NT2/D1 (cell line): ENCODE measurements around the gene NME9.

Source experiments
- DNase-seq: peaks from one replicate; pipeline ENCODE4 v3.0.0-alpha.2; 2011; ENCODE audit warnings: low read depth, low spot score
- H3K27me3 ChIP-seq: 2 replicates; pipeline ENCODE4 v1.6.0; 2011; ENCODE audit warnings: mild to moderate bottlenecking; ENCODE audit not compliant: insufficient read length, insufficient read depth
- H3K36me3 ChIP-seq: 2 replicates; pipeline ENCODE4 v1.6.1; 2011; ENCODE audit warnings: mild to moderate bottlenecking, low read length, mixed read lengths; ENCODE audit not compliant: insufficient read depth, insufficient read length
- H3K4me1 ChIP-seq: 2 replicates; pipeline ENCODE4 v1.5.1; 2011; ENCODE audit not compliant: insufficient read depth, insufficient read length
- H3K4me3 ChIP-seq: 2 replicates; pipeline ENCODE4 v1.5.1; 2011; ENCODE audit warnings: low read depth; ENCODE audit not compliant: insufficient read length
- H3K9ac ChIP-seq: 2 replicates; pipeline ENCODE4 v1.6.0; 2011; ENCODE audit warnings: low read depth; ENCODE audit not compliant: insufficient read length
- H3K9me3 ChIP-seq: 2 replicates; pipeline ENCODE4 v1.5.1; 2011; ENCODE audit warnings: mild to moderate bottlenecking, low read length; ENCODE audit not compliant: insufficient read depth
- SUZ12 ChIP-seq: IDR thresholded peaks from 2 replicates; pipeline ENCODE4 v1.6.1; 2011; ENCODE audit not compliant: insufficient read length, insufficient read depth; ENCODE audit errors: extremely low read depth
- YY1 ChIP-seq: IDR thresholded peaks from 2 replicates; pipeline ENCODE4 v1.6.1; 2011; ENCODE audit not compliant: insufficient read length, insufficient read depth
- ZNF274 ChIP-seq: IDR thresholded peaks from 2 replicates; pipeline ENCODE4 v1.6.1; 2011; ENCODE audit warnings: mild to moderate bottlenecking, low read depth, low read length

The NME9 gene

DNA sequence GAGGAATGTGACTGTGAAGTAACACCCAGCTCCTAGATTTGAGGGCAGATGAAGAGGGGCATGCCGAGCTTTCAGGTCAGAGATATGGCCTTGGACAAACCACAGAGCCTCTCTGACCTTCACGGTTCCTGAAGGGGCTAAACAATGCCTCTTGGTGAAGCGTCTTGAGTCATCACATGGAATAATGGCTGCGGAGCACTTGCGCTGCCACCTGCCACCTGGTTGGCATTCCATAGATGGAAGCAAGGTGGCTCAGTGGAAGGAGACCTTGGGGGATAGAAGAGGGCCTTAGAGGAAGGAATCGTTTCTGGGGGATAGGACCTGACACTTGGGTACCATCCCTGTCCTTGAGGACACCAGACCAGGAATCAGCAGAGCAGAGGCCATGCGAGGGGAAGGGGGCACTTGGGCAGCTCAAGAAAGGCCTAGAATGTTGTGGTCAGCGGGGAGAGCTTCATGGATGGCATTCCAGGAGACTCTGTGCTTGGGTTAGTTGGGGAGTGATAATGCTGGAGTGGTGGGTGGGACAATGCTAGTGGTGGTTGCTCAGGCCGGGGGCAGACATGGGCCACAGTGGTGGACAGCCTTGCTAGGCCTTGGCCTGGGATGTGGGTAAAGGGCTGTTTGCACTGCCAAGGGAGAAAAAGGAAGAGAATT is 31.3 kb upstream of the NME9 start:
- Histone ChIP-seq H3K9ac (no peak overlapping the region), H3K36me3 (peaks cover 18% of the 10 kb centered on the region), H3K4me1 (peaks cover 5% of the 10 kb centered on the region), H3K9me3 (no peaks in the 10 kb centered on the region), H3K4me3 (no peak overlapping the region), H3K27me3 (no peaks in the 10 kb centered on the region)
- DNase-seq: no peak
- TF ChIP-seq YY1: no peak
- TF ChIP-seq SUZ12: no peak
- no peak for TF ChIP-seq ZNF274

- peaks cover 5% of the 10 kb centered on the region for H3K4me1 ChIP-seq
- no peaks in the 10 kb centered on the region for H3K9me3 ChIP-seq
- TF ChIP-seq ZNF274: no peak
- TF ChIP-seq SUZ12: no peak
- TF ChIP-seq YY1: no peak
- no peak for DNase-seq
- no peak overlapping the region for H3K9ac ChIP-seq
- no peaks in the 10 kb centered on the region for H3K27me3 ChIP-seq
- peaks cover 24% of the 10 kb centered on the region for H3K36me3 ChIP-seq
- no peak overlapping the region for H3K4me3 ChIP-seq
These were observed 30.5 kb upstream of the NME9 start for GRCh38 chr3:138359919-138360868.

GRCh38 chr3:138359148-138359918 is 29.7 kb upstream of the NME9 start:
- peaks cover 26% of the 10 kb centered on the region for H3K36me3 ChIP-seq
- TF ChIP-seq ZNF274 (no peak), SUZ12 (no peak), YY1 (no peak)
- DNase-seq: no peak
- no peaks in the 10 kb centered on the region for H3K27me3 ChIP-seq
- H3K9me3 ChIP-seq: no peaks in the 10 kb centered on the region
- H3K4me3 ChIP-seq: no peak overlapping the region
- H3K9ac ChIP-seq: no peak overlapping the region
- peaks cover 5% of the 10 kb centered on the region for H3K4me1 ChIP-seq

DNA sequence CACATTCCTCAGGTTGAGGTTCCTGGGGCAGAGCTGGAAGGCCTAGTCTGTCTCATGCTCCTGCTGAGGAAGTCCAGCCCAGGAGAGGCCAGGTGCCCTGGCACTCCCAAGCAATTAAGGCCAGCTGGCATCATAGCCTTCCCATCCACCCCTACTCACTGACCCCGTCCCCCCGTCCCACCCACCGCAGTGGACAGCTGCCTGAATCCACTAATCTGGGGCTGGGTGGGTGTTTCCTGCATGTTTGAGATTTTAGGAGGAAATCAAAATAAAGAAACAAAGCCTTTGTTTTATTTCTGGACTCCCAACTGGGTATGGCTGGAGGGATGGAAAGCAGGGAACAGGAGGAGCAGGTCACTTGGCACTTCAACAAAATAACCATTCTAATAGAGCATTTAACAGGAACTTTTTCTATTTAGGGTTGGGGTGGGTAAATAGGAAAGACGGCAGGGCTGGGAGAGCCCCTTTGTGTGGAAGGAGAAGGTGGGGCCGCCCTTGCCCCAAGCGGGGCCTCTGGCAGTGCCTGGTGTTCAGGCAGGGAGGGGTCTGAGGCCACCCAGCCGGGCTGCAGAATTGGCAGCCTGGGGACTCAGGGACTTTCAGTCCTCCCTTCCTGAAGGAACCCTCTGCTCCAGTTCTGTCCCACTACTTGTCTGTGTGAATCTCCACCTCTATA is 27.2 kb upstream of the NME9 start:
- Histone ChIP-seq H3K9ac (no peak overlapping the region), H3K4me1 (peaks cover 5% of the 10 kb centered on the region), H3K27me3 (no peaks in the 10 kb centered on the region), H3K36me3 (peaks cover 38% of the 10 kb centered on the region), H3K9me3 (no peaks in the 10 kb centered on the region), H3K4me3 (no peak overlapping the region)
- DNase-seq: no peak
- TF ChIP-seq ZNF274 (no peak), SUZ12 (no peak), YY1 (no peak)

GRCh38 chr3:138355071-138355470 is 25.4 kb upstream of the NME9 start:
- H3K9me3 ChIP-seq: no peaks in the 10 kb centered on the region
- DNase-seq: no peak
- H3K4me1 ChIP-seq: peaks cover 5% of the 10 kb centered on the region
- H3K9ac ChIP-seq: no peak overlapping the region
- no peaks in the 10 kb centered on the region for H3K27me3 ChIP-seq
- peaks cover 32% of the 10 kb centered on the region for H3K36me3 ChIP-seq
- TF ChIP-seq ZNF274: no peak
- no peak for TF ChIP-seq YY1
- TF ChIP-seq SUZ12: no peak
- H3K4me3 ChIP-seq: no peak overlapping the region

DNA sequence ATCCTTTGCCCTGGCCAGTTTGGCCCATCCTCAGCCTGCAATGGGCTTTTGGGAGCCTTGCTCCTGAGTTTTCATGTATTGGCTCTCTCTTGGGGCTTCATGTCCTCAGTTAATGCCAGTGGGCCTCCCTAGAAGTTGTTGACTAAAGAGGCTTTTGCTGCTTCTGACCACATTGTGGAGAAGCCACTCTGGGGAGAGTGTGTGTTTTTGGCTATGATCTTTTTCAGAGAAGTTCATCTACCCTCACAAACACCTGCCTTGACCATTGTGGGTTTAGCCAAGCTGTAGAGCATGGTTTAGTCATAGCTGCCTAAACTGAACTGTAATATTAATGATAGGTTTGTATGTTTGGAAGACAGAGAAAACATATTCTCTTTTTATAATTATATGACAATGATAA is 24.7 kb upstream of the NME9 start:
- DNase-seq: no peak
- peaks cover 7% of the 10 kb centered on the region for H3K4me1 ChIP-seq
- no peak overlapping the region for H3K4me3 ChIP-seq
- no peak overlapping the region for H3K9ac ChIP-seq
- peaks cover 31% of the 10 kb centered on the region for H3K36me3 ChIP-seq
- H3K27me3 ChIP-seq: no peaks in the 10 kb centered on the region
- no peak for TF ChIP-seq SUZ12
- no peak for TF ChIP-seq YY1
- TF ChIP-seq ZNF274: no peak
- H3K9me3 ChIP-seq: no peaks in the 10 kb centered on the region
